Raji (cell line): ENCODE measurements around the gene TBC1D7.

Experiments used
- POLR2A ChIP-seq: IDR thresholded peaks from 2 replicates; pipeline ENCODE4 v1.6.1; 2011; ENCODE audit warnings: low read depth, low read length, control low read depth; ENCODE audit not compliant: insufficient read depth

The TBC1D7 gene

GRCh38 chr6:13328076-13328874 lies at the start of gene TBC1D7:
Gene TBC1D7, minus strand, starts transcription at chr6:13328537. Its CDS starts 1,639 bp downstream, at chr6:13326898.
- TF ChIP-seq POLR2A = peak; percentile 95

GRCh38 chr6:13377054-13377758 lies 48.9 kb upstream of the TBC1D7 start:
- TF ChIP-seq POLR2A = no peak

- TF ChIP-seq POLR2A = no peak
These were observed 47.1 kb upstream of the TBC1D7 start for GRCh38 chr6:13375360-13375878.

GRCh38 chr6:13373919-13374318 lies 45.6 kb upstream of the TBC1D7 start:
- TF ChIP-seq POLR2A = no peak

GRCh38 chr6:13373488-13373886 lies 45.1 kb upstream of the TBC1D7 start:
- TF ChIP-seq POLR2A = no peak

GRCh38 chr6:13372688-13373487 lies 44.6 kb upstream of the TBC1D7 start:
- TF ChIP-seq POLR2A = no peak

- TF ChIP-seq POLR2A = no peak
These were observed 43.7 kb upstream of the TBC1D7 start for GRCh38 chr6:13372076-13372475.

- TF ChIP-seq POLR2A = no peak
These were observed 43.2 kb upstream of the TBC1D7 start for GRCh38 chr6:13371421-13372072.

- TF ChIP-seq POLR2A = no peak
These were observed 42.3 kb upstream of the TBC1D7 start for GRCh38 chr6:13370623-13371022.

GRCh38 chr6:13369591-13369990 lies 41.3 kb upstream of the TBC1D7 start:
- no peak for TF ChIP-seq POLR2A

- TF ChIP-seq POLR2A = no peak
These were observed 40.4 kb upstream of the TBC1D7 start for GRCh38 chr6:13368731-13369115.

- TF ChIP-seq POLR2A = no peak
These were observed 39.9 kb upstream of the TBC1D7 start for GRCh38 chr6:13368079-13368730.

GRCh38 chr6:13367396-13367795 lies 39.1 kb upstream of the TBC1D7 start:
- TF ChIP-seq POLR2A = no peak

GRCh38 chr6:13365320-13365719 lies 37.0 kb upstream of the TBC1D7 start:
- TF ChIP-seq POLR2A = no peak
